ENCODE data around the gene DAP.
"Not testable (repeated sequence)": the region's sequence is repeated elsewhere in the genome, so short reads cannot be mapped to it uniquely, and the experiment has no call there.

DAP gene

DNA sequence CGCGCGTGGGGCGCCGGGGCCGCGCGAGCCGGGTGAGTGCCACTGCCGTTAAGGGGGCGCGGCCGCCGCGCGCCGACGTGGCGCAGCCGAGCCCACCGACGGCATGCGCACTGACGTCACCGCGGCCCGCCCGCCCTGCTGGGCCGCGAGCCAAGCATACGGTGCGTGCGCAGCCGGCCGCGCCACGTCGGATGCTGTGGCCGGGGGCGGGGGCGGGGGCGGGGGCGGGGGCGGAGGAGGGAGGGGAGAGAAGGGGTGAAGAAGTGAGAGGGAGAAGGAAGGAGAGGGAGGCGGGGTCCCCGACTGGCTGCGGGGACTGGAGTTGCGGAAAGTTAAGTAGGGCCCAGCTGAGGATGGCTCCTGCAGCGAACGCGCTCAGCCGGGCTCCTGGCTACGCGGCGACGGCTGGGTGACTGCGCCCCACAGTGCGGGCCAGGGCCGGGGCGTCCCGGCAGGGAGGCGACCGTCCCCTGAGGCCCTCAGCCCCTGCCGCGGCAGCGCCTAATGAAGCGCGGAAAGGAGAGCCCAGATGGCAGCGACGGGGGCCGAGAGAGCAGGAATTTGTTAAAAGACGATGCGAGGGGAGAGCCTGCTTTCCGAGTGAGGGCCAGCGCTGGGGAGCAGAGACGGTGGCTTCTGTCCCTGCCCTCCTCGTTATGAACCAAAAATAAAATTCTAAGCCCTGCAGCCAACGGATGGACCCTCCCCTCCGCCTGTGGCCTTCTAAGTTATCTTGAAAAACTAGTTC lies at the start of gene DAP:
TSS of gene DAP (minus strand) at position 50 of the 748 bp plus-strand sequence. CDS start 166 bp downstream, outside the sequence.
- DNase-seq (ENCODE audit: low read depth in 3 of 3): peak; percentile 70 to 80 (median 79)

DNA sequence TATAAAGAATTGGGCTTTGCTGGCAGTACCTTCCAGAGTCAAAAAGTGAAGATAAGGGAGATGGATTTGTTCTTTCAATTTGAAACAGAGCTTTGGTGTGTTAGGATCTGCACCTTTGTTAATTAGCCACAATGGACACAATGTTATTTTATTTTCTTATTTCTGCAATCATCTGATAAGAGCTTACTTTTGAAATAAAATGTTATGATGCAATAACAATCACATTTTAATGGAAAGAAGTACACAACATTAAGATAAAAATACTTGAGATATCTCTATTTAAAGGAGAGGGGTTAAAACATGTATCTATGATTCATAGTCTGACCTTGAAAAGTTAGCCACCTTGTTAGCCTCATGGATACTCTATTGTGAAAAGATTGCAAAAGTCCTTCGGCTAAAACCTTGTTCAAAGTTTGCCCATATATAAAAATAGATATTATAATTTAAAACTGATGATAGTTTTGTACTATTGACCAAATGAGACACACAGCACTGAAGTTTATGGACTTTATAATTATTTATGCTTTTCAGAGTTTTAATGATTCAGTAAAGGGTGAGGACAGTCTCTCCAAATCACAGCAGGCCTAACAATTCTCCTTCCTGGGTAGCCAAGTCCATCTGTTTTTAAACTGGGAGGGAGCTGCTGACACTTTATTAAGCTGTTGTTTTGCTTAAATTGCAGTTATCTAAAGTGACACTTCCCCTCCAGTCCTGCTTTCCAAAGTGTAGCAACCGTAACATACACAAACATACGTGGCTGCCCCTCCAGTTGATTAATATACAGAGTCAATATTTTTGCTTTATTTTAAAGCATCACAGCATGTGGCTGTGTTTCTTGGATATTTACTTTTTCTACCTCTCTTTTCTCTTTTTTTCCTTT lies 47.6 kb upstream of the DAP start:
- DNase-seq (ENCODE audit: low read depth in 3 of 3): no peak

DNA sequence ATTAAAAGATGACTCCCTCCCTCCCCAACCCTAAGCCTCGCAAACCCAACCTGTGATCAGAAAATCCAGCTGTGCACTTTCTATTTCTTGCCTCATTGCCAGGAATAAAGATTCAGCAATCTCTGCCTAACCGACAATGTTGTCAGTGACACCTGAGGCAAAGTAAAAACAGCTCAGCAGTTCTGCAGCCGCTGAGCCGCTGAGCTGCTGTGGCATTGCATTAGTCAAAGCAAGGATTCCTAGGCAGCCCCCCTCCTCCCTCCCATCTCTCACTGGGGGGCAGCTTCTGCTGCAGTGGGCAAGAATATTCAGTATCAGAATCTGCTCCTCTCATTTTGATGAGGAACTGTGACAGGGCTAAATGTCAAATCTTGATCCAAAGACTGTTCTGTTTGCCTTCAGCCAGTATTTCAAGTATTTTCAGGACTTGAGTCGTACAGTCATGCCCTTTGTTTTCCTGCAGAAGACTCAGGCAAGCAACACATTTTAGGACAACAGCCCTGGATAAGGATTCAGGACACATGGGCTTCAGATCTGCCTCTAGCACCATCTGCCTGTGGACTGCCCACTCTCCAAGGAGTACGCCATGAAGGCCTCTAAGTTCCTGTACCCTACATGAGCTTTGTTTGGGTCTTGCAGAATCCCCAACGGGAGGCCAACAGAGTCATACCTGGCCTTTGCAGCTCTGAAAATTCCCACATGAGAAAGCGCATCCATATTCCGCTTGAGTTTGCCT lies 41.1 kb upstream of the DAP start:
- DNase-seq (ENCODE audit: low read depth in 3 of 3): no peak

GRCh38 chr5:10800852-10801251 lies 39.8 kb upstream of the DAP start:
- no peak for DNase-seq (ENCODE audit: low read depth in 3 of 3)

DNA sequence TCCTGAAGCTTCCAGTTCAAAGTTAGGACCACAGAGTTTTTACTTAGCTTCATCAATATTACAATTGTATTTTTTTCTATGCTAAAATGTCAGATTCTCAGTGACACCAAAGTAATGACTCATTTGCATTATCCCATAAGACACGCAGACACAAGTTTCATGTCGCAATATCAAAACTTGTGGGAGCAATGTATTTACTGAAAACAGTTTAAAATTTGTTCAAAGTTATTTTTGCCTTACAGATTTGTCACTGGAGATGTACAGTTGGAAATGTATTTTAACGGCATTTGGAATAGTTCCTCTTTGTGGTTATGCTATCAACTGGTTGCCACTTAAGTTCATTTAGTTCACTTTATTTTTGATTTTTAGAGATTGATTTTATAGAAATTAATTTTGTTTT lies 36.2 kb upstream of the DAP start:
- no peak for DNase-seq (ENCODE audit: low read depth in 3 of 3)

GRCh38 chr5:10793785-10794184 lies 32.8 kb upstream of the DAP start:
- no peak for DNase-seq (ENCODE audit: low read depth in 3 of 3)

GRCh38 chr5:10792336-10792735 lies 31.3 kb upstream of the DAP start:
- DNase-seq (ENCODE audit: low read depth in 3 of 3): no peak

- no peak for DNase-seq (ENCODE audit: low read depth in 3 of 3)
Measured at GRCh38 chr5:10789726-10790125, 28.7 kb upstream of the DAP start.

GRCh38 chr5:10789021-10789420 lies 28.0 kb upstream of the DAP start:
- DNase-seq (ENCODE audit: low read depth in 3 of 3): no peak

GRCh38 chr5:10788358-10788757 lies 27.3 kb upstream of the DAP start:
- no peak for DNase-seq (ENCODE audit: low read depth in 3 of 3)

DNA sequence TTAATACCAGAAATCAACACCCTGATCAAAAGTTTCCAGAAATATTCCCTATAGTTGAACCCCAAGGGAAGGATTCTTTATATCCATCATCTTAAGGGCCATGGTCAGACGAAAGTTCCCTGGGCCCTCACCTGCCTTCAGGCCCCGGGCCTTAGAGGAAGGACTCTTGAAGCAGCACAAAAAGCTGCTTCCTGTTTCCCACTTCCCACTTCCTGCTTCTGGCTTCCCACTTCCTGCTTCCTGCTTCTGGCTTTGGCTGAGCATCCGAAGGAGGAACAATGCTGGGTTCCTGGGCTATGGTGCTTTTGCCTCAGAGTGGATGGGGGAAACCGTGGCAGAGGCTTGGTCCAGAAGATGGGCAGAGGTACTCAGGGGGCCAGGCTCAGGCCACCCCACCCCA lies 25.8 kb upstream of the DAP start:
- no peak for DNase-seq (ENCODE audit: low read depth in 3 of 3)

GRCh38 chr5:10780208-10780607 lies 19.2 kb upstream of the DAP start:
- DNase-seq (ENCODE audit: low read depth in 3 of 3): not testable (repeated sequence)

GRCh38 chr5:10779592-10779991 lies 18.6 kb upstream of the DAP start:
- DNase-seq (ENCODE audit: low read depth in 3 of 3): no peak

- no peak for DNase-seq (ENCODE audit: low read depth in 3 of 3)
Measured at GRCh38 chr5:10778179-10778910, 17.3 kb upstream of the DAP start.

DNA sequence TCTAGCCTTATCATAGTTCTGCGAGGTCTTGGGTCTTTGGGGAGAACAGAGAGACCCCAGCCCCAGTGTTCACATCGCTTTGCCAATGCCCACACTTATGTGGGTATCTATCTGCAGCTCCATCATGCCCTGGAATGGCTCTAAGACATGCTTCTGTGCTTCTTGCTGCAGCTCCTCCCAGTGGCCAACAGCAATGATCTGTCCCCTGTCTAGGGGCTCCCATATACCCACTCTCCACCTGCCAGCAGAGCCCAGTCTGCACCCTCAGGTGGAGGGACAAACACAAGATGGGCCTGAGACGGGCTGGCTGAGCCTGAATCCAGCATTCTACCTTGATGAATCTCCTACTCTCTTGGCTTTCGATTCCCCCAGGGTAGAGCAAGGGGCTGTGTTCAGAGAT lies 14.6 kb upstream of the DAP start:
- no peak for DNase-seq (ENCODE audit: low read depth in 3 of 3)

DNA sequence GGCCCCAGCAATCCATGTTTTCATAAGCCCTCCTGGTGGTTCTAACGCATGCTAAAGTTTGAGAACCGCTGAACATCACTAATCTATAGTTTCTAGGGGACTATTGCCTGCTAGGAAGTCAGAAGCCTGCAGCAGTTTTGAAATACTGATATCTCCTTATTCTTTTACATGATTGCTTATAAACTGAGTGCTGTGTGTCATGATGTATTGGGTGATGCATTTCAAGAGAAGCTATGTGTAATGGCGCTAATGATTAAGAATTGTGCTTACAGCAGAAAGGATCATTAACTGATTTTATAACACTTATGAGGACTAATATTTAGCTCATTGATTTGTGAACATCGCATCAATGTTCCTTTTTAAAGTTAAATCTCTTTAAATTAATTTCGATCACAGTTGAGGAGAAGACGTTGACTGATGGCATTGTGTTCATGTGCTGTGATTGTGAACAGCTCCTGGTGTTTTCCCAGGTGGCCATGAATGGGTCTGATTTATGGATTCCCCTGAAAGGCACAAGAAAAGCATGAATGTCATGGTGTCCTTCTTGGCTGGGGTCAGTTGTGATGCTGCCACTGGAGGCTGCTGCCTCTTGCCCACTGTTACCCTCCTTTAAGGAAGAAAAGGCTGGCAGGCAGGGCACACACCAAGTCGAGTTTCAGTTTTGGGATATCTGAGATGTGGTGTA lies 12.0 kb upstream of the DAP start:
- DNase-seq (ENCODE audit: low read depth in 3 of 3): no peak

DNA sequence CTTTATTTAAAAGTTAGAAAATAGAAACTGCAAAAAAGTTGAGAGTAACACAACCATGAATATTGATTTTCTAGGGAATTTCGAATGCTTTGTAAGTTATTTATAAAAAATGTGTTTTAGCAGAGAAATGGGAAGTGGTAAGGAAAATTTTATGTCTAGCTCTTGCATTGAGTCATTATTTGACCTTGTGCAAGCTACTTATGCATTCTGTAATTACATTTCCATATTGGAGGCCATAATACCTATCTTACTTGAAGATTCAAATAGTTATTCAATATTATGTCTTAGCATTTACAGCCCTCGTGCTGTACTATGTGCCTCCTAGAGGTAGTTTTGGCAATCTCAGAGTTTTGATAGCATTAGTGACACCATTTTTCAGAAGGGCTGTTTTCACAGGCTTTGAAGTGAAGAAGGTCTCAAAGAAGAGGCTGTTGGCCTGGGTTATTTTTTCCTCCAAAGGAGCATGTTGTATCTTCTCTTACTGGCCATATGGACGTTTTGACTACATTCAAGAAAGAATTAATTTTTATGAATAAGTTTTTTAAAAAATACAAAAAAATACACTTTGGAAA lies 7.4 kb upstream of the DAP start:
- no peak for DNase-seq (ENCODE audit: low read depth in 3 of 3)

DNA sequence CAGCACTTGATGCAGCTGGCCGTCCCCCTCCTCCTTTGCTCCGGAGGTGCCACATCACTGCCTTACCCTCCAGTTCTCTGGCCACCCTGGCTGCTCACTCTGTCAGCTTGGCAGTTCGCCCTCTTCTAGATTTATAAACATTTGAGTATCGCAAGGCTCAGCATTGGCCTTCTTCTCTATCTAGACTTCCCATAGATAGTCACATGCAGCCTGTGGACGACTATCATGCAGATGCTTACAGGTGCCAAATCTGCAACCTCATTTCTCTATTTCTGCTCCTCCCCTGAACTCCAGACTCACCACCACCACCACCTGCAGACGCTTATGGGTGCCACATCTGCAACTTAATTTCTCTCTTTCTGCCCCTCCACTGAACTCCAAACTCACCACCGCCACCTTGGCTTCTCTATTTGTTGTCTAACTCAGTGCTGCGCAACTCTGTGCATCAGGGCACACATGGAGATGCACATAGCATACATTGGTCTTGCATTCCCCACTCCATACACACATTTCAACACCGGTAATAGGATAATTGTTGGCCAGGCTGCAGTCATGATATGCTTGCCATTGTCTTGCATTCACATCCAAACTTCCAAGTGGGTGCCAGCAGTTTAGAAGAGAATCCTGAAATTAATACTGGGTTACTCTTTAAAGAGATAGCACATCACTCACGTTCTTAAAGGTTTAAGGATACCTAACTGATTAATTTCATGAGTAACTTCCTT lies 1.9 kb upstream of the DAP start:
- DNase-seq (ENCODE audit: low read depth in 3 of 3): no peak

DNA sequence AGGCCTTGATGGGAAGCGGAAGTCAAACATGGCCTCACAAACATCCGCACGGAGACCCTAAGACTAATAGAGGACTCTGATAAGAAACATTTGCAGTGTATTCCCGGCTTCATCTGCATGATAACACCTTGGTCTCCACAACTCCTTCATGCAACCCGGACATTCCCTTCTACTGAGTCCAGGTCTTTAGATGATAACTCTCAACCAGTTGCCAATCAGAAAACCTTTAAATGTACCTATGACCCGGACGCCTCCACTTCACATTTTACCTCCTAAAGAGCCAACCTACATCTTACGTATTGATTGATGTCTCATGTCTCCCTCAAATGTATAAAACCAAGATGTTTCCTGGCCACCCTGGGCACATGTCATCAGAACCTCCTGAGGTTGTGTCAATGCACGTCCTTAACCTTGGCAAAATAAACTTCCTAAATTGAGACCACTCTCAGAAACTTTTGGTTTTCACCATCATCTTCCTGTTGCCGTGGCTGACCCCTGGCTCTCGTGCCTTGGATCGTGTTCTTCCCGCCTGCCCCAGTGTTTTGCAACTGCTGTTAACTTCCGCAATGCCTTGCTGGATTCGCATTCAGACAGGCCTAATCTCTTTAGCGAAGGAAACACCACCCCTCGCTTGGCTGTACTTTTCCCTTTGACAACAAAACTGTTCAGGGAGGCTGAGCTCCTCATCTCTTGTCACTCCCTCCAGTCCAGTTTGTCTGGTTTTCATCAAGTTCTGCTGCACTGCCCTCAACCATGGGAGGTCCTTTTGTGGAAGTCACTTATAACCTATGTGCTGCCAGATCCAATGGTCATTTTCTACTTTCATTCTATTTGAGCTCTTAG lies 1.1 kb upstream of the DAP start:
- DNase-seq (ENCODE audit: low read depth in 3 of 3): no peak

Measured in stimulated activated CD4-positive, alpha-beta T cell treated with anti-CD3 and anti-CD28 coated beads, TNF-alpha, amount 100 ng/mL, for 24 hours (primary cell).